Erythroblast (primary cell): ENCODE measurements around the gene TFB1M.
"Not testable (repeated sequence)": the region's sequence is repeated elsewhere in the genome, so short reads cannot be mapped to it uniquely, and the experiment has no call there.

ENCODE experiments used
- DNase-seq, 2 experiments: peaks; one replicate each; lab custom pipeline; 2025; lab: John Stamatoyannopoulos, UW
- GATA1 ChIP-seq: IDR thresholded peaks from 2 replicates; pipeline ENCODE4 v1.6.1; 2011; ENCODE audit warnings: low read depth, mild to moderate bottlenecking, control low read depth, low read length, moderate library complexity
- POLR2A ChIP-seq: IDR thresholded peaks from 2 replicates; pipeline ENCODE4 v1.6.1; 2011; ENCODE audit warnings: mild to moderate bottlenecking, low read length

Gene TFB1M

GRCh38 chr6:155314092-155314772 is at the start of gene TFB1M:
Gene TFB1M (minus strand): TSS chr6:155314484. CDS start chr6:155314428, 56 bp downstream.
- peak; percentile 98 to 99 for DNase-seq
- no peak for TF ChIP-seq GATA1
- TF ChIP-seq POLR2A = peak; percentile 92

- DNase-seq = not testable (repeated sequence)
Observed at GRCh38 chr6:155364021-155364420, 49.7 kb upstream of the TFB1M start.

DNA sequence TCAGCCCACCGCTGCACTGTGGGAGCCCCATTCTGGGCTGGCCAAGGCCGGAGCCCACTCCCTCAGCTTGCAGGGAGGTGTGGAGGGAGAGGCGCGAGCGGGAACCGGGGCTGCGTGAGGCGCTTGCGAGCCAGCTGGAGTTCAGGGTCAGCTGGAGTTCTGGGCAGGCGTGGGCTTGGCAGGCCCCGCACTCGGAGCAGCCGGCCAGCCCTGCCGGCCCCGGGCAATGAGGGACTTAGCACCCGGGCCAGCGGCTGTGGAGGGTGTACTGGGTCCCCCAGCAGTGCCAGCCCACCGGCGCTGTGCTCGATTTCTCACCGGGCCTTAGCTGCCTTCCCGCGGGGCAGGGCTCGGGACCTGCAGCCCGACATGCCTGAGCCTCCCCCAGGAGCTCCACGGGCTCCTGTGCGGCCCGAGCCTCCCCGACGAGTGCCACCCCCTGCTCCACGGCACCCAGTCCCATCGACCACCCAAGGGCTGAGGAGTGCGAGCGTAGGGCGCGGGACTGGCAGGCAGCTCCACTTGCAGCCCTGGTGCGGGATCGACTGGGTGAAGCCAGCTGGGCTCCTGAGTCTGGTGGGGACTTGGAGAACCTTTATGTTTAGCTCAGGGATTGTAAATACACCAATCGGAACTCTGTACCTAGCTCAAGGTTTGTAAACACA is 48.8 kb upstream of the TFB1M start:
- DNase-seq = not testable (repeated sequence)

- no peak for TF ChIP-seq POLR2A
- TF ChIP-seq GATA1 = no peak
- DNase-seq = no peak
Observed at GRCh38 chr6:155354167-155354566, 39.9 kb upstream of the TFB1M start.

DNA sequence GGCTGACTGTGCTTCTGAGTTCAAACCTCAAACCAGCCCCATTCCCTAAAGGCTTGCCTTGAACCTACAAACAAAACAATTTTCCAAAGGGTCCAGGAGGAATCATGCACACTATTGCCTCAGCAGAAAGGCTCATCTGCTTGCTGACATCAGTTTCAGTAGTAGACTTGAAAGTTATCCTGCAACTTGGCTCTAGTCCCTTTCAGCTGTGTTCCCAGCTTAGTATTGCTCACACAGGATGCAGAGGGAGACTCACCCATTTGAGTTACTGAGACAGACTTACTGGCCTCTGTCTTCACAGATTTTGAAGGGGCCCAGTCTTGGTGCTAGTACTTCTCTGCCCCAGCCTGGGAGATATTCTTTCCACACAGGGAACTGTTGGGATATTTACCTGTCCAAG is 38.5 kb upstream of the TFB1M start:
- DNase-seq = no peak
- TF ChIP-seq POLR2A (no peak), GATA1 (no peak)

DNA sequence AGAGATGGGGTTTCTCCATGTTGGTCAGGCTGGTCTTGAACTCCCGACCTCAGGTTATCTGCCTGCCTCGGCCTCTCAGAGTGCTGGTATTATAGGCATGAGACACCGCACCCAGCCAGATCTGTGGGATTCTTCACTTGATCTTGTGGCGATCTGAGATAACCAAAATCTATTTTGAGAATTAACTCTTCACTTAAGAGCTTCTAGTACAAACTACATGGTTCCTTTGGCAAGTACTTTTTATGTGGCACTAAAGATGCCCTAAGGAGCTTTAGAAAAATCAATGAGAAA is 37.8 kb upstream of the TFB1M start:
- no peak for DNase-seq
- TF ChIP-seq POLR2A = no peak
- no peak for TF ChIP-seq GATA1

- TF ChIP-seq GATA1 (no peak), POLR2A (no peak)
- no peak for DNase-seq
Observed at GRCh38 chr6:155351273-155352129, 37.2 kb upstream of the TFB1M start.

GRCh38 chr6:155349956-155350355 is 35.7 kb upstream of the TFB1M start:
- DNase-seq = no peak
- no peak for TF ChIP-seq GATA1
- no peak for TF ChIP-seq POLR2A

DNA sequence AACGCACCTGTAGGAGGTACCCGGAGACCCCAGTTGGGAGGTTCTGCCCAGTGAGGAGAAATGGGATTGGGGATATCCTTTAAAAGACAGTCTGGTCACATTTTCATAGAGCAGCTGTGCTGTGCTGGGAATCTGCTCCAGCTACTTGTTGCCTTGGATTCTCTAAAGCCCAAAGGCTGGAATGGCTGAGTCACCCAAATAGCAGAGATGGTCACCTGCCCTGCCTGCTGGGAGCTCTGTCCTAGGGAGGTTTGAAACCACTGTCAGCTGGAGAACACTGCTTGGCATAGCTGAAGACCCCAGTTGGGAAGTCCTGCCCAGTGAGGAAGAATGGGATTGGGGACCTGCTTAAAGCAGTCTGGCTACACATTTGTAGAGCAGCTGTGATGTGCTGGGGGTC is 34.8 kb upstream of the TFB1M start:
- no peak for DNase-seq
- TF ChIP-seq GATA1 (no peak), POLR2A (no peak)

DNA sequence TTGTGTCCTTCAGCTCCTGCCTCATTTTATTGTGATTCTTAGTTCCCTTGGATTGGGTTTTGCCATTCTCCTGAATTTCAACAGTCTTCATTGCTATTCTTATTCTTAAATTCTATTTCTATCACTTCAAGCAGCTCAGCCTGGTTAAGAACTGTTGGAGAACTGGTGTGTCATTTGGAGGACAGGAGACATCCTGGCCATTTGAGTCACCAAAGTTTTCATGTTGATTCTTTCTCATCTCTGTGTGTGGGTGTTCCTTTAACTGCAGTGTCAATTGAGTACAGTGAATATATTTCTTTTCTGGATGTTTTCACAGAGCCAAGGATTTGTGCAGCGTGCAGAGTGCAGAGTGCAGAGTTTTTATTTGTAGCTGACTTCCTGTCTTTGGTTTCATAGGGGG is 33.5 kb upstream of the TFB1M start:
- no peak for DNase-seq
- TF ChIP-seq GATA1 = no peak
- no peak for TF ChIP-seq POLR2A

GRCh38 chr6:155346957-155347356 is 32.7 kb upstream of the TFB1M start:
- no peak for DNase-seq
- TF ChIP-seq GATA1 = no peak
- TF ChIP-seq POLR2A = no peak

- no peak for TF ChIP-seq GATA1
- TF ChIP-seq POLR2A = no peak
Observed at GRCh38 chr6:155344341-155345006, 30.2 kb upstream of the TFB1M start.

DNA sequence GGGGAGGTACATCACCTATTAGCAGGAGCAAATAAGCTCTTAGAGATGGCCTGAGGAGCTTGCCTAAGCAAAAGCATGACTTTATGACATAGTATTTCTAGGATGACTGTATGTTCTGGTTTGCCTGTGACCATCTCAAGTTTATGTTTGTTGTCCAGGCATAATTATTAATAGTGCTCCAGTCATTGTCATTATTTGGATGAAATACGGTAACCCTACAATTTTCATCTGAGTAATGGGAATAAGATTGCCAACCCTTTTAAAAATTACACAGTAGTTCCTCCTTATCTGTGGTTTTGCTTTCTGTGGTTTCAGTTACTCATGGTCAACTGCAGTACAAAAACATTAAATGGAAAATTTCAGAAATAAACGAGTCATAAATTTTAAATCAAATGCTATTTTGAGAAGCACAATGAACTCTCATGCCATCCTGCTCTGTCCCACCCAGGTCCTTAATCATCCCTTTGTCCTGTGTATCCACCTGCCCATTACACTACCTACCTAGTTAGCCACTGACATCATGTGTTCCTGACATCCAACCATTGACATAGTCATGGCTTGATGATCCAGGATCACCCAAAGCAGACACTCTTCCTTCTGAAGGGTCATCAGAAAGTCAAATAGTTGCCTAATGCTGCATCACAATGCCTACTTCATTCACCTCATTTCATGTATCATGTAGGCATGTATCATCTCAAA is 27.0 kb upstream of the TFB1M start:
- TF ChIP-seq POLR2A = no peak
- no peak for TF ChIP-seq GATA1
- DNase-seq = no peak

More at GRCh38 chr6:155344341-155345006, 30.2 kb upstream of the TFB1M start:
- DNase-seq = no peak
